ENCODE data around the gene CTDNEP1. TPM values are rescaled to one million over a fixed set of nuclear protein-coding genes. Genes with fewer than 3 reads are reported as not detected.

The CTDNEP1 gene
- polyA plus RNA-seq, 2 of the 4 experiments (the other 2 are of a cell fraction), result 145 to 161 TPM

GRCh38 chr17:7249214-7249613 lies 2.3 kb downstream of the CTDNEP1 start:
- H3K27ac ChIP-seq, result peak overlapping the region in 1 of 2 experiments; percentile 2; a peak in 1 of 6 replicates
- H3K9me3 ChIP-seq, result no peaks in the 10 kb centered on the region
- 88% methylated on average over 6 of the region's 6 CpGs for WGBS (ENCODE audit: missing lambda C conversion rate)
- ChIA-PET CTCF (interaction anchor here (0.8 to 4.6 kb wide), 8 partner anchors 8 to 204 kb away, joined by 3 to 29 read pairs (median 4); partner anchors contain the start of gene SLC2A4), POLR2A (no interaction called here)
- no peak for FAIRE-seq
- no peak for TF ChIP-seq ZC3H11A (IDR thresholded peaks at IDR 0.05)
- TF ChIP-seq, protein P1, sequence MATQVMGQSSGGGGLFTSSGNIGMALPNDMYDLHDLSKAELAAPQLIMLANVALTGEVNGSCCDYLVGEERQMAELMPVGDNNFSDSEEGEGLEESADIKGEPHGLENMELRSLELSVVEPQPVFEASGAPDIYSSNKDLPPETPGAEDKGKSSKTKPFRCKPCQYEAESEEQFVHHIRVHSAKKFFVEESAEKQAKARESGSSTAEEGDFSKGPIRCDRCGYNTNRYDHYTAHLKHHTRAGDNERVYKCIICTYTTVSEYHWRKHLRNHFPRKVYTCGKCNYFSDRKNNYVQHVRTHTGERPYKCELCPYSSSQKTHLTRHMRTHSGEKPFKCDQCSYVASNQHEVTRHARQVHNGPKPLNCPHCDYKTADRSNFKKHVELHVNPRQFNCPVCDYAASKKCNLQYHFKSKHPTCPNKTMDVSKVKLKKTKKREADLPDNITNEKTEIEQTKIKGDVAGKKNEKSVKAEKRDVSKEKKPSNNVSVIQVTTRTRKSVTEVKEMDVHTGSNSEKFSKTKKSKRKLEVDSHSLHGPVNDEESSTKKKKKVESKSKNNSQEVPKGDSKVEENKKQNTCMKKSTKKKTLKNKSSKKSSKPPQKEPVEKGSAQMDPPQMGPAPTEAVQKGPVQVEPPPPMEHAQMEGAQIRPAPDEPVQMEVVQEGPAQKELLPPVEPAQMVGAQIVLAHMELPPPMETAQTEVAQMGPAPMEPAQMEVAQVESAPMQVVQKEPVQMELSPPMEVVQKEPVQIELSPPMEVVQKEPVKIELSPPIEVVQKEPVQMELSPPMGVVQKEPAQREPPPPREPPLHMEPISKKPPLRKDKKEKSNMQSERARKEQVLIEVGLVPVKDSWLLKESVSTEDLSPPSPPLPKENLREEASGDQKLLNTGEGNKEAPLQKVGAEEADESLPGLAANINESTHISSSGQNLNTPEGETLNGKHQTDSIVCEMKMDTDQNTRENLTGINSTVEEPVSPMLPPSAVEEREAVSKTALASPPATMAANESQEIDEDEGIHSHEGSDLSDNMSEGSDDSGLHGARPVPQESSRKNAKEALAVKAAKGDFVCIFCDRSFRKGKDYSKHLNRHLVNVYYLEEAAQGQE (IDR thresholded peaks at IDR 0.05), result no peak
- no peak for TF ChIP-seq JUN (IDR thresholded peaks at IDR 0.05)
- no peak for TF ChIP-seq ZFP36 (IDR thresholded peaks at IDR 0.05; ENCODE audit: borderline replicate concordance, partially characterized antibody)
- no peak for TF ChIP-seq TP53 (CRISPR knock-in tag; IDR thresholded peaks at IDR 0.05)
- no peak for TF ChIP-seq ESRRA (IDR thresholded peaks at IDR 0.05; ENCODE audit: borderline replicate concordance, low read length)
- no peak for TF ChIP-seq FOSB (CRISPR knock-in tag; IDR thresholded peaks at IDR 0.05)
- no peak for TF ChIP-seq ZSCAN20 (CRISPR knock-in tag; IDR thresholded peaks at IDR 0.05)
- no peak for TF ChIP-seq CHD4 (IDR thresholded peaks at IDR 0.05; ENCODE audit: borderline replicate concordance)
- no peak for TF ChIP-seq CBX8 (IDR thresholded peaks at IDR 0.05)
- TF ChIP-seq RARB (CRISPR knock-in tag; IDR thresholded peaks at IDR 0.05), result no peak
- TF ChIP-seq, protein P2, sequence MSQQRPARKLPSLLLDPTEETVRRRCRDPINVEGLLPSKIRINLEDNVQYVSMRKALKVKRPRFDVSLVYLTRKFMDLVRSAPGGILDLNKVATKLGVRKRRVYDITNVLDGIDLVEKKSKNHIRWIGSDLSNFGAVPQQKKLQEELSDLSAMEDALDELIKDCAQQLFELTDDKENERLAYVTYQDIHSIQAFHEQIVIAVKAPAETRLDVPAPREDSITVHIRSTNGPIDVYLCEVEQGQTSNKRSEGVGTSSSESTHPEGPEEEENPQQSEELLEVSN (IDR thresholded peaks at IDR 0.05; ENCODE audit: borderline replicate concordance, low read depth), result no peak
- no peak for TF ChIP-seq GATA3 (IDR thresholded peaks at IDR 0.05; ENCODE audit: borderline replicate concordance)
- no peak for TF ChIP-seq BHLHE40 (IDR thresholded peaks at IDR 0.05; ENCODE audit: low read depth, low read length)
- no peak for TF ChIP-seq FOXS1 (CRISPR knock-in tag; IDR thresholded peaks at IDR 0.05)
- no peak for TF ChIP-seq MAFK (IDR thresholded peaks at IDR 0.05; ENCODE audit: partially characterized antibody)
- TF ChIP-seq EP300 (IDR thresholded peaks at IDR 0.05), result no peak
- TF ChIP-seq NPAS2 (CRISPR knock-in tag; IDR thresholded peaks at IDR 0.05; ENCODE audit: borderline replicate concordance), result no peak
- TF ChIP-seq HEYL (CRISPR knock-in tag; IDR thresholded peaks at IDR 0.05), result no peak
- no peak for TF ChIP-seq RCOR1 (IDR thresholded peaks at IDR 0.05; ENCODE audit: low read depth, low read length)
- H3K4me2 ChIP-seq, result peak overlapping the region; percentile 93
- H3K4me3 ChIP-seq, result no peak overlapping the region
- peaks cover 28% of the 10 kb centered on the region for H3K4me1 ChIP-seq
- ATAC-seq, result no peak
- no peak for DNase-seq (ENCODE audit: low read depth in 1 of 2, low spot score in 1 of 2)

DNA sequence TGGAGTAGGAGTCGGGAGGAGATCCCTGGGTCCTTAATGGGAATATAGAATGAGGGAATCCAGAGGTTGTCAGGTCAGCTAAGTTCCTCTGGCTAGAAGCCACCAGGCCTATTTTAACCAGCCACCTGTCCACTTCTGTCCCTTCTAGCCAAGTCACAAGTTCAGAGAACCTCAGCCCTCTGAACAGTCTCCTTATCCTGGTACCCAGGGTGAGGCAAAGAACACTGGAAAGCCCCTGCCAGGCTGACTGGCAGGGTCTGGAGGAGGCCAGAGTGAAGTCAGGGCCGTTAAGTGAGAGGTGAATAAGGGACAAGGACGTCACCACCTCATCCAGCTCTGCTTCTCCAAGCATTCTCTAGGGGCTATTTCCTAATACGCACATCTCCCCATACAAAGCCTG lies 2.7 kb downstream of the CTDNEP1 start:
- ATAC-seq (no peak), DNase-seq (ENCODE audit: low read depth in 1 of 2, low spot score in 1 of 2) (no peak), FAIRE-seq (no peak)
- 84% methylated on average over 4 of the region's 4 CpGs for WGBS (ENCODE audit: missing lambda C conversion rate)
- ChIA-PET POLR2A (interaction anchor here (0.5 kb wide), 1 partner anchor 155 kb away, joined by 3 read pairs; the partner anchor contains the start of gene TMEM256), CTCF (interaction anchor here (0.8 to 4.6 kb wide), 6 partner anchors 8 to 98 kb away, joined by 3 to 29 read pairs (median 4); partner anchors contain the start of gene SLC2A4)
- H3K4me1 ChIP-seq, result peaks cover 26% of the 10 kb centered on the region
- peak overlapping the region; percentile 93 for H3K4me2 ChIP-seq
- no peaks in the 10 kb centered on the region for H3K9me3 ChIP-seq
- peak overlapping the region in 1 of 2 experiments; percentile 2; a peak in 1 of 6 replicates for H3K27ac ChIP-seq
- TF ChIP-seq EP300 (IDR thresholded peaks at IDR 0.05) (no peak), GATA3 (IDR thresholded peaks at IDR 0.05; ENCODE audit: borderline replicate concordance) (no peak), CBX8 (IDR thresholded peaks at IDR 0.05) (no peak), RARB (CRISPR knock-in tag; IDR thresholded peaks at IDR 0.05) (no peak), NR3C1 (IDR thresholded peaks at IDR 0.05) (no peak), NFE2L2 (conservative IDR thresholded peaks at IDR 0.05; ENCODE audit: low read length) (no peak), ZSCAN20 (CRISPR knock-in tag; IDR thresholded peaks at IDR 0.05) (no peak), CEBPB (IDR thresholded peaks at IDR 0.05) (no peak), SMC3 (IDR thresholded peaks at IDR 0.05) (no peak), PHF8 (IDR thresholded peaks at IDR 0.05; ENCODE audit: borderline replicate concordance, low read depth) (no peak), FOSL2 (IDR thresholded peaks at IDR 0.05) (no peak), FOSL2 (CRISPR knock-in tag; IDR thresholded peaks at IDR 0.05) (no peak)
- TF ChIP-seq, protein P3, sequence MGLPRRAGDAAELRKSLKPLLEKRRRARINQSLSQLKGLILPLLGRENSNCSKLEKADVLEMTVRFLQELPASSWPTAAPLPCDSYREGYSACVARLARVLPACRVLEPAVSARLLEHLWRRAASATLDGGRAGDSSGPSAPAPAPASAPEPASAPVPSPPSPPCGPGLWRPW (IDR thresholded peaks at IDR 0.05), result no peak
- H3K4me3 ChIP-seq, result no peak overlapping the region
